ENCODE results near the gene PHPT1.

Gene PHPT1

GRCh38 chr9:136848393-136849037 is 694 bp upstream of the PHPT1 start:
- no peak for DNase-seq (ENCODE audit: low spot score)

- no peak for DNase-seq (ENCODE audit: low spot score)
Measured at GRCh38 chr9:136849960-136850865, 1.0 kb downstream of the PHPT1 start.

DNA sequence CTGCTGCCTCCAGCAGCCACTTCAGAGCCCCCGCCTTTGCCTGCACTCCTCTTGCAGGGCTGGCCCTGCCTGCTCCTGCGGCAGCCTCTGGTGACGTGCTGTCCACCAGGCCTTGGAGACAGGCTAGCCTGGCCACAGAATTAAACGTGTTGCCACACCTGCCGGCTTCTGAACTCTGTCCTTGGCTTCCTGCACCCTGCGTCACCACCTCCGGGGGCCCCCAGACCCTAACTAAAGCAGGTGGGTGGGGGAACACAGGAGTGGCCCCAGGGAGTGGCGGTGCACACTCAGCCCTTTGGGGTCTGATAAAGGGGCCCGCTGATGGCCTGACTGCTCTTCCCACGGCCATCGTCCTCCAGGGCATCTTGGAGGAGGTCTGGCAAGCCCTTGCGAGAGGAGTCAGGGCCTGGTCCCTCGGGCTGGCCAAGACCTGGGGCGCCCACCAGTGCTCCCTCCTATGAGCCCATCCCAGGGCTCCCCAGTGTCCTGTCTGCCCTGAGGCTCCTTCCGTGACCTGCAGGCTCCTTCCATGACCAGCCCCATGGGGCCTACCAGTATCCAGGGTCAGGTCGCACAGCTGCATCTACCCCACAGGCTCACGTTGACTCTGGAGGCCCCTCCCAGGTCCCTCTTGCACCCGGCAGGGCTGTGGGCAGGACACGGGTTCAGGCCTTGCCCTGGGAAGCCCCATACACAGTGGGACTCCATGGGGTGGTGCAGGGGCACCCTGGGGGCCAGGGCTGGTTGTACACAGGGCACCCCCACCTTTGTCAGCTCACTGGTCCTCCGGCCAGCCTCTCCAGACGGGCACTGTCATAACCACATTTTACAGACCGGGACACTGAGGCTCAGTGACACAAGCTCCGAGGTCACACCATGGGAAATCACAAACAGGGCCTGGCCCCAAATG is 1.9 kb downstream of the PHPT1 start:
- DNase-seq (ENCODE audit: low spot score) = no peak

GRCh38 chr9:136851941-136852663 is 2.9 kb downstream of the PHPT1 start, which contains the start of gene MAMDC4:
Gene MAMDC4 (plus strand): TSS chr9:136852346. CDS start chr9:136852417, 71 bp downstream.
- no peak for DNase-seq (ENCODE audit: low spot score)

GRCh38 chr9:136852664-136853595 is 3.7 kb downstream of the PHPT1 start:
- no peak for DNase-seq (ENCODE audit: low spot score)

GRCh38 chr9:136853596-136854112 is 4.4 kb downstream of the PHPT1 start:
- DNase-seq (ENCODE audit: low spot score) = no peak

- DNase-seq (ENCODE audit: low spot score) = no peak
Measured at GRCh38 chr9:136854113-136854841, 5.1 kb downstream of the PHPT1 start.

GRCh38 chr9:136854842-136855460 is 5.7 kb downstream of the PHPT1 start:
- DNase-seq (ENCODE audit: low spot score) = no peak

- DNase-seq (ENCODE audit: low spot score) = no peak
Measured at GRCh38 chr9:136855461-136856078, 6.4 kb downstream of the PHPT1 start.

DNA sequence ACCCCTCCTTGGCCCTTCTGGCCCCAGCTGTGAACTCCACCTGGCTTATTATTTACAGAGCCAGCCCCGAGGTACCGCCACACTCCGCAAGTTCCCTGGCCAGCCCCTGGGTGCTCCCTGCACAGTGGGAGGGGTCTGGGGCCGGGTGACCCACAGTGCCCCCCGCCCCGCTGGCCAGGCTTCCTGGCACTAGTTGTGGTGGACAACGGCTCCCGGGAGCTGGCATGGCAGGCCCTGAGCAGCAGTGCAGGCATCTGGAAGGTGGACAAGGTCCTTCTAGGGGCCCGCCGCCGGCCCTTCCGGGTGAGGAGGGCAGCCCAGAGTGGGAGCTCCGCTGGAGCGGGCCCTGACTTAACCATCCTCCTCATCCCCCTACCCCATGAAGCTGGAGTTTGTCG is 6.9 kb downstream of the PHPT1 start:
- DNase-seq (ENCODE audit: low spot score) = no peak

- DNase-seq (ENCODE audit: low spot score) = no peak
Measured at GRCh38 chr9:136856541-136857141, 7.4 kb downstream of the PHPT1 start.

GRCh38 chr9:136857166-136857565 is 8.0 kb downstream of the PHPT1 start:
- DNase-seq (ENCODE audit: low spot score) = no peak

DNA sequence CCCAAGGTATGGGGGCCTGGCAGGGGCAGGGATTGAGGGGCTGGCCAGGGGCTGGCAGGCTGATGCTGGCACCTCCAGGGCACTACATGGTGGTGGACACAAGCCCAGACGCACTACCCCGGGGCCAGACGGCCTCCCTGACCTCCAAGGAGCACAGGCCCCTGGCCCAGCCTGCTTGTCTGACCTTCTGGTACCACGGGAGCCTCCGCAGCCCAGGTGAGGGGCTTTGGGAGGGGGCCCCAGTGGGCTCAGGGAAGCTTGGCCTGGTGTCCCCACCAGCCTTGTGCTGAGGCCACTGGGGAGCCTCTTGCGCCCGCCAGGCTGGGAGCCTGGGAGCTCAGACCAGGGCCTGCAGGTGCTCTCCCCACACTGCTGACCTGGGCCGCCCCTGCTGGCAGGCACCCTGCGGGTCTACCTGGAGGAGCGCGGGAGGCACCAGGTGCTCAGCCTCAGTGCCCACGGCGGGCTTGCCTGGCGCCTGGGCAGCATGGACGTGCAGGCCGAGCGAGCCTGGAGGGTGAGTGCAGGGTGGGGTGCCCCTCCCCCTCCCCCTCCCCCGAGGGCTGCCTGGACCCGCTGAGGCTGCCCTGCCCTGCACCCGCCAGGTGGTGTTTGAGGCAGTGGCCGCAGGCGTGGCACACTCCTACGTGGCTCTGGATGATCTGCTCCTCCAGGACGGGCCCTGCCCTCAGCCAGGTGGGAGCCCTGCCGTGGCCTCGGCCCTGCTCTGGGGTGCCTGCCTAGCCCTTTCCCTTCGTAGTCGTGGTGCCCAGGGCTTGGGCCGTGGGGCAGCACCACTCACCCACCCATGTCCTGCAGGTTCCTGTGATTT is 8.6 kb downstream of the PHPT1 start:
- DNase-seq (ENCODE audit: low spot score) = no peak

GRCh38 chr9:136858452-136858843 is 9.2 kb downstream of the PHPT1 start:
- DNase-seq (ENCODE audit: low spot score) = no peak

GRCh38 chr9:136858844-136859757 is 9.9 kb downstream of the PHPT1 start:
- DNase-seq (ENCODE audit: low spot score) = peak; percentile 28

GRCh38 chr9:136860529-136860928 is 11.3 kb downstream of the PHPT1 start:
- no peak for DNase-seq (ENCODE audit: low spot score)

Measured in LoVo (cell line).